CD4-positive, alpha-beta T cell (primary cell): ENCODE data around the gene BCKDHB. TPM values are rescaled to one million over a fixed set of nuclear protein-coding genes. Genes with fewer than 3 reads are reported as not detected.

Experiments
- ATAC-seq: fragments of 200-7000 bp; cut with Tn5 transposase; one replicate; pipeline ENCODE4 v1.10.0; 2022; ENCODE audit warnings: mild to moderate bottlenecking; ENCODE audit not compliant: poor library complexity
- CTCF ChIA-PET: fragments of 350-600 bp; sonication (Branson Sonifier 250); formaldehyde crosslinking; loops from one replicate; lab custom pipeline; 2021; ENCODE audit warnings: antibody characterized with exemption, inconsistent platforms; lab: Charles Lee
- POLR2A ChIA-PET: fragments of 350-600 bp; sonication (Branson Sonifier 250); formaldehyde crosslinking; loops from one replicate; lab custom pipeline; 2021; ENCODE audit warnings: antibody characterized with exemption, inconsistent platforms; lab: Charles Lee
- DNase-seq, 14 experiments: peaks; one replicate each; pipeline ENCODE4 v3.0.0-alpha.2; 2013 to 2020; ENCODE audit warnings: mixed read lengths in 2 of 14
- H3K27ac ChIP-seq, 2 donors: one replicate each; pipeline versions ENCODE4 v1.5.1 to v1.7.0; 2013; ENCODE audit warnings: low read length in 2 of 2, low read depth in 1 of 2, mild to moderate bottlenecking in 1 of 2
- H3K27me3 ChIP-seq, 2 experiments: 1 replicate in 1 of 2; 2 replicates in 1 of 2; pipeline versions ENCODE4 v1.6.1 to v1.7.0; 2013; ENCODE audit warnings: low read length in 2 of 2, control low read depth in 1 of 2, mild to moderate bottlenecking in 1 of 2, moderate library complexity in 1 of 2; ENCODE audit not compliant: insufficient read depth in 2 of 2, control insufficient read depth in 1 of 2
- H3K36me3 ChIP-seq: one replicate; pipeline ENCODE4 v1.6.1; 2013; ENCODE audit warnings: low read length, control low read depth; ENCODE audit not compliant: insufficient read depth
- H3K4me1 ChIP-seq: one replicate; pipeline ENCODE4 v1.6.1; 2013; ENCODE audit warnings: low read length, control low read depth; ENCODE audit not compliant: insufficient read depth
- H3K4me3 ChIP-seq: one replicate; pipeline ENCODE4 v1.5.1; 2013; ENCODE audit warnings: mild to moderate bottlenecking, low read length, moderate library complexity
- H3K9me3 ChIP-seq, 2 experiments: 1 replicate in 1 of 2; 2 replicates in 1 of 2; pipeline versions ENCODE4 v1.6.1 to v1.7.0; 2013; ENCODE audit warnings: low read length in 2 of 2, mild to moderate bottlenecking in 2 of 2, control low read depth in 1 of 2, moderate library complexity in 1 of 2; ENCODE audit not compliant: control insufficient read depth in 1 of 2, insufficient read depth in 1 of 2
- H3K27ac Mint-ChIP-seq: one replicate; pipeline ENCODE4 v1.8.0; 2020; ENCODE audit warnings: mixed read lengths
- H3K27me3 Mint-ChIP-seq: one replicate; pipeline ENCODE4 v1.8.0; 2021; ENCODE audit warnings: mixed read lengths
- H3K36me3 Mint-ChIP-seq: one replicate; pipeline ENCODE4 v1.8.0; 2021; ENCODE audit warnings: low read depth, mixed read lengths
- H3K4me1 Mint-ChIP-seq: one replicate; pipeline ENCODE4 v1.8.0; 2021; ENCODE audit warnings: low read depth, mixed read lengths
- H3K4me3 Mint-ChIP-seq: one replicate; pipeline ENCODE4 v1.8.0; 2020; ENCODE audit warnings: mild to moderate bottlenecking, mixed read lengths
- H3K9me3 Mint-ChIP-seq: one replicate; pipeline ENCODE4 v1.8.0; 2020; ENCODE audit warnings: mixed read lengths
- intact Hi-C, 2 experiments: fragments of 100-400 bp; cut with DNase I in 1 of 2; cut with micrococcal nuclease in 1 of 2; formaldehyde crosslinking; loops; one replicate each; pipeline versions ENCODE4 v1.15.1 to v1.9.0; 2023 to 2025; cut with DNase I, micrococcal nuclease
- total RNA-seq, 174 experiments: library from RNA in 2 of 174; stranded (reverse) in 2 of 174; gene quantifications; one replicate each; pipeline ENCODE4 v1.2.3 and lab custom pipeline; 2021 to 2026
- TF ChIP-seq, protein P1 (sequence below): fragments of 200-600 bp; IDR thresholded peaks from one replicate; pipeline ENCODE4 v1.8.0; 2022; ENCODE audit warnings: antibody characterized with exemption, mild to moderate bottlenecking

BCKDHB gene
- total RNA-seq, 2 experiments from 2014 or later: 7.8 to 8.1 TPM

DNA sequence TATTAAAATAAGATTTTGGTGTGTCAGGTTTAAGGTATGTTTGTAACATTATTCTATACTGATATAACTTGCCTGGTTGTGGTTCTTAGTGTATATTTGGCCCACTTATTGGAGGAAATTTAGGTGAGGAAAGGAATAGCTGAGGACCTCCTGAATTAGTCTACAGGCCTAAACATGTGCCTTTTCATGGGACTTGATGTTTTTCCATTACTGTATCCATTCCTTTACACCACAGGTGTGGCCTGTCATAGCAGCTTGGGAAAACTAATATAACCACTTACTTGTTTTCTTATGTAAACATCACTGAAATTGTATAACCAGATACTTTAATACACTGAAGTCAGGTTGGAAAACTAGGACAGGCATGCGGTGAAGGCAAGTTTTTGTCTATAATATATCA is 27.6 kb downstream of the BCKDHB start:
- H3K36me3 ChIP-seq: peaks cover 3% of the 10 kb centered on the region
- Mint-ChIP-seq H3K4me1 (no peaks in the 10 kb centered on the region), H3K27me3 (no peaks in the 10 kb centered on the region), H3K27ac (no peak overlapping the region), H3K9me3 (no peaks in the 10 kb centered on the region), H3K4me3 (no peak overlapping the region), H3K36me3 (peaks cover 71% of the 10 kb centered on the region)
- ATAC-seq (no peak), DNase-seq (no peak)
- ChIA-PET CTCF (no interaction called here), POLR2A (no interaction called here)
- no peak overlapping the region for H3K27ac ChIP-seq
- no peak overlapping the region for H3K4me3 ChIP-seq
- H3K9me3 ChIP-seq: no peaks in the 10 kb centered on the region
- H3K4me1 ChIP-seq: no peaks in the 10 kb centered on the region
- TF ChIP-seq, protein P1, sequence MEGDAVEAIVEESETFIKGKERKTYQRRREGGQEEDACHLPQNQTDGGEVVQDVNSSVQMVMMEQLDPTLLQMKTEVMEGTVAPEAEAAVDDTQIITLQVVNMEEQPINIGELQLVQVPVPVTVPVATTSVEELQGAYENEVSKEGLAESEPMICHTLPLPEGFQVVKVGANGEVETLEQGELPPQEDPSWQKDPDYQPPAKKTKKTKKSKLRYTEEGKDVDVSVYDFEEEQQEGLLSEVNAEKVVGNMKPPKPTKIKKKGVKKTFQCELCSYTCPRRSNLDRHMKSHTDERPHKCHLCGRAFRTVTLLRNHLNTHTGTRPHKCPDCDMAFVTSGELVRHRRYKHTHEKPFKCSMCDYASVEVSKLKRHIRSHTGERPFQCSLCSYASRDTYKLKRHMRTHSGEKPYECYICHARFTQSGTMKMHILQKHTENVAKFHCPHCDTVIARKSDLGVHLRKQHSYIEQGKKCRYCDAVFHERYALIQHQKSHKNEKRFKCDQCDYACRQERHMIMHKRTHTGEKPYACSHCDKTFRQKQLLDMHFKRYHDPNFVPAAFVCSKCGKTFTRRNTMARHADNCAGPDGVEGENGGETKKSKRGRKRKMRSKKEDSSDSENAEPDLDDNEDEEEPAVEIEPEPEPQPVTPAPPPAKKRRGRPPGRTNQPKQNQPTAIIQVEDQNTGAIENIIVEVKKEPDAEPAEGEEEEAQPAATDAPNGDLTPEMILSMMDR: no peak
- intact Hi-C loops: no loop called here
- H3K27me3 ChIP-seq: no peaks in the 10 kb centered on the region

DNA sequence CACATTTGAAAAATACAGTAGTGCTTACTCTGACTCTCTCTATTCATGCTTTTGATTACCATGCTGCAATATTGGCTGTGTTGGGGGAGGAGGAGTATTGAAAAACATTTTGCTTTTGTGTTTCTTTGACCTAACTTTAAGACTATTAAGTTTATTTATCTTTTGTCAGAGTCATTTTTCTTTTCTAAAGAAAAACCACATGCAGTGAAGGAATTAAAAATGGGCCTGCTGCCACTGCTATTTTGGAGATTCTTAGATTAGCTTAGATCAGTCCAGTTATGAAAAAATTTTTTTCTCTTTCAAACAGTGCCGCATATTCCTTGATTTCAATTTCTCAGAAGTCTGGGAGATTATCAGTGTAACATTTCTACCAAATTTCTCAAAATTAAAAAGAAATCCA is 36.1 kb downstream of the BCKDHB start:
- H3K4me3 Mint-ChIP-seq: no peak overlapping the region
- H3K27ac ChIP-seq: no peak overlapping the region
- DNase-seq (no peak), ATAC-seq (no peak)
- TF ChIP-seq, protein P1: no peak
- no peaks in the 10 kb centered on the region for H3K4me1 ChIP-seq
- no peaks in the 10 kb centered on the region for H3K4me1 Mint-ChIP-seq
- H3K9me3 ChIP-seq: no peaks in the 10 kb centered on the region
- CTCF ChIA-PET: no interaction called here
- no peak overlapping the region for H3K27ac Mint-ChIP-seq
- H3K36me3 ChIP-seq: no peaks in the 10 kb centered on the region
- H3K36me3 Mint-ChIP-seq: peaks cover 62% of the 10 kb centered on the region
- intact Hi-C loops: no loop called here
- H3K9me3 Mint-ChIP-seq: peaks cover under 1% of the 10 kb centered on the region
- no peaks in the 10 kb centered on the region for H3K27me3 Mint-ChIP-seq
- POLR2A ChIA-PET: no interaction called here
- no peak overlapping the region for H3K4me3 ChIP-seq
- H3K27me3 ChIP-seq: no peaks in the 10 kb centered on the region

DNA sequence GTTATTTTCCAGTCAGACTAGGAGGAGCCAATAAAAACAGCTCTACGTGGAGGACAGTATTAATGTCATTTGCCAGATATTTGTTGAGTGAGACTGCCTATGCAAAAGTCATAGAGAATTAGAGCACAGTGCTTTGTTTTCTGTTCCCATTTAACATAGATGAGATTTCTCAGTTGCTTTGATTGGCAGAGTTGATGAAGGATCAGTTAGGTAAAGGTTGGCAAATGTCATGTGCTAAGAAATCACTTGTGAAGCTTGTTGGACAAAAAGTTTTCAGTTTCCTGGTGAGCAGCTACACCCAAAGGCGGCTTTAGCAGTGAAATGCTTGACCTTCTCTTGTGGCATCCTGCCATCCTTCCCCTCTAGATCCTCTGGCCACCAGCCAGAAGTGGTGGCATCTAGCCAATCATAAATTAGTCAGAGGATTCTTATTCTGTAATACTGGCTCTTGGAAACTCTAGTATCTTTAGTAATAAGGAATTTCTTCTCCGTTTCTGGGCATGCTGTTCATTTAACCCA is 37.0 kb downstream of the BCKDHB start:
- CTCF ChIA-PET: no interaction called here
- peaks cover 3% of the 10 kb centered on the region for H3K9me3 Mint-ChIP-seq

More for the DNA sequence above, 37.0 kb downstream of the BCKDHB start:
- Mint-ChIP-seq H3K27me3 (no peaks in the 10 kb centered on the region), H3K36me3 (peaks cover 64% of the 10 kb centered on the region), H3K4me1 (no peaks in the 10 kb centered on the region), H3K4me3 (no peak overlapping the region), H3K27ac (no peak overlapping the region)
- no peak overlapping the region for H3K27ac ChIP-seq
- DNase-seq: no peak
- no peaks in the 10 kb centered on the region for H3K4me1 ChIP-seq
- ATAC-seq: no peak
- no peaks in the 10 kb centered on the region for H3K27me3 ChIP-seq
- POLR2A ChIA-PET: no interaction called here
- no peaks in the 10 kb centered on the region for H3K9me3 ChIP-seq
- intact Hi-C loops: no loop called here
- no peaks in the 10 kb centered on the region for H3K36me3 ChIP-seq
- no peak overlapping the region for H3K4me3 ChIP-seq
- TF ChIP-seq, protein P1: no peak
